Measurements from ENCODE around the gene ANKRD30A.
"Not testable (repeated sequence)": the region's sequence is repeated elsewhere in the genome, so short reads cannot be mapped to it uniquely, and the experiment has no call there.

The ANKRD30A gene

GRCh38 chr10:37263304-37263703 lies 137.9 kb downstream of the ANKRD30A start:
- no peak for DNase-seq

DNA sequence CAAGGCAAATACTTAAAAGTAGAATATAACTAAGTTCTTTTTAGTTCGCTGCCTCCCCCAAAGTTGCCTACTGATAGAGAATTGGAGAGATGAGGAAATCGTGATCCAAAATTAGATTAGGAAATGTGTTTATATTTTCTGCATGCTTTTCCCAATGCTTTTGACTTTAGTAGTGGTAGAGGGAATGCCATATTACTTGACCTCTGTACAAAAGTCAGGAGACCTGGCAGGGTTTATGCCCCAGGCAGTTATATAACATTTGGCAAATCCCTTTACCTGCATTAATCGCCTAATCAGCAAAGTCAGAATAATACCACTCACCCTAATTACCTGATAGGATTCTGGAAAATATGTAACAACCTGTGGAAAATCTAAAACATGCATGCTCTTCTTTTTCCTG lies 142.9 kb downstream of the ANKRD30A start:
- no peak for DNase-seq

DNA sequence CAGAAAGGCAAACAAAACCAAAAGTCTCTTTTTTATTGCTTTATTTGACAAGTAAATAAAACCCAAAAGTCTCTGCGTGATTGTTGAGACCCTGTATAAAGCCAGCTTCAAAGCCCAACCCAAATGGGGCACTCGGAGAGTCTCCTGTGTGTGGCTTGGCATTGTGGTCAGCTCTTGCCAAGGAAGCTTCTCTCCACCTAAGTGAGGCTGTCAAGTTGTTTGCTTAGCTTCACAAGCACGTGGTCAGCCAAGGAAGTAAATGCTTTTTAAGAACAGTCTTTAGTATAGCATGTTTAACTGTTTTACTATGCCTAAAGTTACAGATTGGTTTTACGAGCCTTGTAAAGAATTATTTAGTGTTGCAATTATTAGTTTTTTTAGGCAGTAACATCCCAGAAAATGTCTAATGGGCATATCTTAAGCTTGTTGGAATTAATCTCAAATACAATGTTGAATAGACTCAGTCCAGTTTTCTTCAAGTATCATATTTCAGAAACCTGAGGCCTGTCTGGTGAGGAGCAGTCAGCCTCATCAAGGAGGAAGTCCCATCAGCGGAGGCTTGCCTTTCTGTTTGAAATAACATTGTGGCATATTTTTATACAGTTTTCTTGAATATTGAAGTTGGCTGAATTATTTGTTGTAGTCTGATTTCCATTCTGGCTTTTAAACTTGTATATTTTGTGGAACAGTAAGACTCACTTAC lies 144.3 kb downstream of the ANKRD30A start:
- DNase-seq, result no peak

- no peak for DNase-seq
These were observed 149.9 kb downstream of the ANKRD30A start for GRCh38 chr10:37275216-37275777.

DNA sequence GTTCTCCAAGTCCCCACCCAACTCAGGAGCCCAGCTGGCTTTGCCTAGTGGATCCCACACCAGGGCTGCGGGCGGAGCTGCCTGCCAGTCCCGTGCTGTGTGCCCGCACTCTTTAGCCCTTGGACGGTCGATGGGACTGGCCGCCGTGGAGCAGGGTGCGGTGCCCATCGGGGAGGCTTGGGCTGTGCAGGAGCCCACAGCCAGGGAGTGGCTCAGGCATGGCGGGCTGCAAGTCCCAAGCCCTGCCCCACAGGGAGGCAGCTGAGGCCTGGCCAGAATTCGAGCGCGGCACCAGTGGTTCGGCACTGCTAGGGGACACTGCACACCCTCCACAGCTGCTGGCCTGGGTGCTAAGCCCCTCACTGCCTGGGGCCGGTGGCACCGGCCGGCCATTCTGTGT lies 159.7 kb downstream of the ANKRD30A start:
- DNase-seq, result no peak

- no peak for DNase-seq
These were observed 164.6 kb downstream of the ANKRD30A start for GRCh38 chr10:37289833-37290464.

- no peak for DNase-seq
These were observed 175.9 kb downstream of the ANKRD30A start for GRCh38 chr10:37301271-37301670.

DNA sequence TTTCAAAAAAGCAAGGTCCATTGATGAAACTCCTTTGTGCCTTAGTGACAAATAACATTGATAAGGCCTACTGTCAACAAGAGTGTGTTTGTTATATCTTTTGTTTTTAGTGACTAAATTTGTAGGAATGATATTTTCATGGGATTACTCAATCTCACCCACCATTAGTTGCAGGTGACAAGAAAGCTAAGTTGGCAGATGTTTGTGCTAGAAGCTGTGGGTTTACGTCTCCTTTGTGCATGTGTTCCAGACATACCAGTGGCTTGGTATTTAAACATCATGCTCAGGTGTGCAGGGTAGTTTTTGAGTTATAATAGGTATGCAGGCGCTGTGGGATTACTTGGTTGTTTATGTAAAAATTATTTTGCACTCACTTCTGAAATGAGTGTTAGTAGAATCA lies 178.6 kb downstream of the ANKRD30A start:
- no peak for DNase-seq

DNA sequence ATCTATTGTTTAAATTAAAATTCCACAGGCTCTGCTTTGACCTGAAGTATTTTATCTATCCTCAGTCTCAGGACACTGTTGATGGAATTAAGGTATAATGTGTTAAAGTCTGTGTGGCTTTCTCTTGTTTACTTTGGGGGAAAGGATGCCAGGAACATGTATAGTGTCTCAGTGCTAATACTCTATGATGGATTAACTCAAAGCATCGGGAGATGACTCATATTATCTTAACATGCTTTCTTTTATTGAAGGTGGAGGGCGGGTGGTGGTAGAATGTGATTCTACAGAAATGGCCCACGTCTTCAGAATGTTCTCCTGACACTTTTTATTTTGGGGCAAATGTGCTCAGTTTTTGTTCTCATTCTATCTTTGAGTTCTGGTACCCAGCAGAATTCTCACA lies 189.0 kb downstream of the ANKRD30A start:
- no peak for DNase-seq

GRCh38 chr10:37314862-37315261 lies 189.5 kb downstream of the ANKRD30A start:
- no peak for DNase-seq

DNA sequence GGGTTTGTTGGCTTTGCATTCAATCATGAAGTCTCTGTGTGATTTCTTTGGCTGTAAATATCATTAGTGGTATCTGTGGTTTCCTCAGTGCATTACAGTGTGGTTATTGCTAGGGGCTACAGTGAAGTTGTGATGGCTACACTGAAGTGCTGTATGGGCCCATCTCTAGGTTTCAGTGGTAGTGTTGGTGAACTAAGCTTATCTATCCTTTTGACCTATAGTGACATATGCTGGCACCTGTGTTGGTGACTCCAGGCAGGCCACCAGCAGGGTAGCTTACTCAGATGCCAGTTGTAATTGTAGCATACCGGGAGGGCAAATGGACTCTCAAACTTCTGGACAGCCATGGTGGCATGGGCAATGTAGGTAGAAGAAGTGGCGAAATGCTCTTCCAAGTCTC lies 219.0 kb downstream of the ANKRD30A start:
- no peak for DNase-seq

DNA sequence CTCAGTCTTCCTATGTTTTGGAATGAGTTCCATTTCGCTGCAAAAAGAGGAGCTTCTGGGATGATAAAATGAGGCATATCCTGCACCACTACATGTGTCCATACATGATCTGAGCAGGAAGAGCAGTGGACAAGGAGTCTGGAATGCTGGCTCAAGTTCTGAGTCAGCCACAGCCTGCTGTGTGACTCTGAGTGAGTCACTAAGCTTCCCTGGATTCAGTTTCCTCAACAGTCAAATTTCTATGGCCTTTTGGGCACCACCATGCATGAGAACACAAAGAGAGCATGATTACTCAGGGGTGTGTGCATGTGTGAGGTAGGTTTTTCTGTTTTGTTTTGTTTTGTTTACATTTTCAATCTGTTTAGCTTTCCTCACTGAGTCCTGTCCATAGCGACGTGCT lies 254.6 kb downstream of the ANKRD30A start:
- DNase-seq, result no peak

- DNase-seq, result no peak
These were observed 255.9 kb downstream of the ANKRD30A start for GRCh38 chr10:37381271-37381670.

DNA sequence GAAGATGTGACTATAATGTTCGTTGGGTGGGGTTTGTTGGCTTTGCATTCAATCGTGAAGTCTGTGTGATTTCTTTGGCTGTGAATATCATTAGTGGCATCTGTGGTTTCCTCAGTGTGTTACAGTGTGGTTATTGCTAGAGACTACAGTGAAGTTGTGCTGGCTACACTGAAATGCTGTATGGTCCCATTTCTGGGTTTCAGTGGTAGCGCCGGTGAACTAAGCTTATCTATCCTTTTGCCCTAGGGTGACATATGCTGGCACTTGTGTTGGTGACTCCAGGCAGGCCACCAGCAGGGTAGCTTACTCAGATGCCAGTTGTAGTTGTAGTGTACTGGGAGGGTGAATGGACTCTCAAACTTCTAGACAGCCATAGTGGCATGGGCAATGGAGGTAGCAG lies 259.5 kb downstream of the ANKRD30A start:
- DNase-seq, result no peak

DNA sequence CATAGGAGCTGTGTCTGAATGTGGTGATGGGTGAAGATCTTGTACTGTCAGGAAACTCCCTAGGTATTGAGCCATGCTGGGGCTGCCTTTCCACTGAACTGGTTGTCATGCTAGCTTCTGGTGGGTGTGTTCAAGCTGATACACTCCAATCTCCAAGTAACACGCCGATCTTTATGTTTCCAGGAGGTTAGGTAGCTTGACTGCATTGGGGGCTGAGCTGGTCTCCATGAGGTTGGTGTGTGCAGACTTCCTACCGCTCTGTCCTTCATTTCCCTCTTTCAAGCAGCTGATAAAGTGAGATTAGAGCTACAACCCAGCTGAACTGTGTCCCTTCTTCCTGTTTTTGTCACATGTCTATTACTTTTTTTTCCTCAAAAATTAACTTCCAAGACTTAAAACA lies 265.5 kb downstream of the ANKRD30A start:
- no peak for DNase-seq

DNA sequence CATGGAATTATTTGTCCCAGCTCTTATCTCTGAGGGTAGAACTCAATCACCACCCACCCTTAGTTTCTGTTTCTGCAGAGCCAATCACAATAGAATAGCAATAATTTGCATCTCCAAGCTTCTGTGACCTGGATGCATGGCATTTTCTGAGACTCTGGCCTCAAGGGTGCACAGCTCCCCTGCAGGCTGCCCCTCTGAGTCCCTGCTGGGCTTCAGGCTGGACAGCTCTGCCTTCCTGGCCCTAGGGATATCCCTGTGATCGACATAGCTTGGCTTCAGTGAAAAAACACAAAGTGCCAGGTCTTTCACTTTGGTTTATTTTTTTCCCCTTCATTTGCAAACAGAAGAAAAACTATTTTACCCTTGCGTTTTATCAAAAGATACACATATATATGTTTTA lies 275.4 kb downstream of the ANKRD30A start:
- not testable (repeated sequence) for DNase-seq

GRCh38 chr10:37401225-37401624 lies 275.8 kb downstream of the ANKRD30A start:
- no peak for DNase-seq

DNA sequence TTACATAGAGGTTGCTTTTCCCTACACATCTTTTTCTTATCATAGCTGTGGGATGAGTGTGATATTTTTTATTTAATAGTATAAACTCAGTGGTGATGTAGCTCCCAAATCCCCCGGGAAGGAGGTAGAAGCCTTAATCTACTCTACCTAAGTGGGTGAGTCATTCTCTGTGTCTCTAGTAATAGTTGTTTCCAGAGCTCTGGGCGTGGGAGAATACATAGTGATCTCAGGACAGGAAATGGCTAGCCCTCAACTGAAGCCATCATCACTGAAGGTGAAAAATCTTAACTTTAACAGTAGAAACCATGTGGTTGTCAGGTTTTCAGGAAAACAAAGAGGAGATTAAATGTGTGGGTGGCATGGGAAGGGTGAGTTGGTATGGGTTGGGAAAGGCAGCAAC lies 278.4 kb downstream of the ANKRD30A start:
- DNase-seq, result no peak
